NCI-H1092 (cell line): ENCODE data around the gene PCID2.
"Not testable (repeated sequence)": the region's sequence is repeated elsewhere in the genome, so short reads cannot be mapped to it uniquely, and the experiment has no call there.

Experiments used
- DNase-seq: peaks from one replicate; lab custom pipeline; 2025; lab: John Stamatoyannopoulos, UW

Gene PCID2

GRCh38 chr13:113166266-113166665, 42.2 kb downstream of the PCID2 start:
- DNase-seq = no peak

GRCh38 chr13:113164492-113164891, 44.0 kb downstream of the PCID2 start:
- DNase-seq = no peak

- DNase-seq = peak; percentile 11
These were observed 45.4 kb downstream of the PCID2 start for GRCh38 chr13:113162783-113163685.

- not testable (repeated sequence) for DNase-seq
These were observed 46.5 kb downstream of the PCID2 start for GRCh38 chr13:113161975-113162374.

GRCh38 chr13:113161433-113161832, 47.0 kb downstream of the PCID2 start:
- DNase-seq = no peak

GRCh38 chr13:113160983-113161382, 47.5 kb downstream of the PCID2 start:
- no peak for DNase-seq

GRCh38 chr13:113159701-113160100, 48.8 kb downstream of the PCID2 start:
- no peak for DNase-seq

GRCh38 chr13:113158946-113159345, 49.5 kb downstream of the PCID2 start:
- no peak for DNase-seq

- no peak for DNase-seq
These were observed 50.3 kb downstream of the PCID2 start, which contains the start of gene PROZ for GRCh38 chr13:113157929-113158747. TSS of gene PROZ (plus strand) at chr13:113158648. CDS start at chr13:113158661, 13 bp downstream.

GRCh38 chr13:113157206-113157928, 51.1 kb downstream of the PCID2 start:
- DNase-seq = no peak

GRCh38 chr13:113155982-113156655, 52.4 kb downstream of the PCID2 start:
- DNase-seq = no peak

GRCh38 chr13:113155201-113155600, 53.3 kb downstream of the PCID2 start:
- DNase-seq = no peak

GRCh38 chr13:113153810-113154748, 54.4 kb downstream of the PCID2 start:
- peak; percentile 64 for DNase-seq

GRCh38 chr13:113152984-113153809, 55.3 kb downstream of the PCID2 start:
- no peak for DNase-seq

- no peak for DNase-seq
These were observed 55.8 kb downstream of the PCID2 start for GRCh38 chr13:113152691-113152983.

GRCh38 chr13:113151745-113152690, 56.5 kb downstream of the PCID2 start:
- no peak for DNase-seq

- no peak for DNase-seq
These were observed 57.7 kb downstream of the PCID2 start for GRCh38 chr13:113150550-113151365.
